Nephron (organoid): ENCODE data around the gene SPANXN4.

ENCODE experiments used
- H3K27ac Mint-ChIP-seq, 3 experiments: 2 replicates each; pipeline ENCODE4 v1.8.0; 2020; ENCODE audit warnings: mixed read lengths in 3 of 3, mild to moderate bottlenecking in 2 of 3, moderate library complexity in 1 of 3
- H3K27me3 Mint-ChIP-seq: 2 replicates; pipeline ENCODE4 v1.8.0; 2021; ENCODE audit warnings: low read depth, mild to moderate bottlenecking, moderate library complexity, mixed read lengths
- H3K36me3 Mint-ChIP-seq: 2 replicates; pipeline ENCODE4 v1.8.0; 2020; ENCODE audit warnings: low read depth, mixed read lengths
- H3K4me1 Mint-ChIP-seq: 2 replicates; pipeline ENCODE4 v1.8.0; 2020; ENCODE audit warnings: mixed read lengths
- H3K4me3 Mint-ChIP-seq, 3 experiments: 2 replicates each; pipeline ENCODE4 v1.8.0; 2020; ENCODE audit warnings: mild to moderate bottlenecking in 3 of 3, mixed read lengths in 3 of 3, moderate library complexity in 2 of 3
- H3K9me3 Mint-ChIP-seq: 2 replicates; pipeline ENCODE4 v1.8.0; 2020; ENCODE audit warnings: mixed read lengths
- CTCF ChIP-seq, 3 experiments: fragments of 200-600 bp; sonication (generic); IDR thresholded peaks; one replicate each; pipeline ENCODE4 v1.5.0; 2021; ENCODE audit warnings: antibody characterized with exemption in 3 of 3; ENCODE audit not compliant: unreplicated experiment in 3 of 3

The SPANXN4 gene

GRCh38 chrX:142998447-142999198 lies 27.1 kb upstream of the SPANXN4 start:
- no peaks in the 10 kb centered on the region for H3K4me1 Mint-ChIP-seq
- TF ChIP-seq CTCF (IDR thresholded peaks at IDR 0.05; ENCODE audit: unreplicated experiment in 3 of 3): no peak
- no peaks in the 10 kb centered on the region for H3K36me3 Mint-ChIP-seq
- no peak overlapping the region for H3K4me3 Mint-ChIP-seq
- peaks cover 12% of the 10 kb centered on the region for H3K9me3 Mint-ChIP-seq
- H3K27ac Mint-ChIP-seq: no peak overlapping the region
- no peaks in the 10 kb centered on the region for H3K27me3 Mint-ChIP-seq

GRCh38 chrX:142999199-142999701 lies 26.5 kb upstream of the SPANXN4 start:
- TF ChIP-seq CTCF (IDR thresholded peaks at IDR 0.05; ENCODE audit: unreplicated experiment in 3 of 3): no peak
- H3K27me3 Mint-ChIP-seq: no peaks in the 10 kb centered on the region
- peaks cover 9% of the 10 kb centered on the region for H3K9me3 Mint-ChIP-seq
- no peaks in the 10 kb centered on the region for H3K36me3 Mint-ChIP-seq
- H3K4me1 Mint-ChIP-seq: no peaks in the 10 kb centered on the region
- no peak overlapping the region for H3K4me3 Mint-ChIP-seq
- H3K27ac Mint-ChIP-seq: no peak overlapping the region

- TF ChIP-seq CTCF (IDR thresholded peaks at IDR 0.05; ENCODE audit: unreplicated experiment in 3 of 3): no peak
- Mint-ChIP-seq H3K27ac (no peak overlapping the region), H3K4me3 (no peak overlapping the region), H3K9me3 (peaks cover 6% of the 10 kb centered on the region), H3K4me1 (no peaks in the 10 kb centered on the region), H3K36me3 (no peaks in the 10 kb centered on the region), H3K27me3 (no peaks in the 10 kb centered on the region)
These were observed 23.5 kb upstream of the SPANXN4 start for GRCh38 chrX:143002206-143002605.

- peaks cover 21% of the 10 kb centered on the region for H3K9me3 Mint-ChIP-seq
- no peaks in the 10 kb centered on the region for H3K27me3 Mint-ChIP-seq
- no peak overlapping the region for H3K27ac Mint-ChIP-seq
- TF ChIP-seq CTCF (IDR thresholded peaks at IDR 0.05; ENCODE audit: unreplicated experiment in 3 of 3): no peak
- no peaks in the 10 kb centered on the region for H3K4me1 Mint-ChIP-seq
- H3K4me3 Mint-ChIP-seq: no peak overlapping the region
- no peaks in the 10 kb centered on the region for H3K36me3 Mint-ChIP-seq
These were observed 8.5 kb upstream of the SPANXN4 start for GRCh38 chrX:143017272-143017671.

GRCh38 chrX:143027275-143027674 lies 1.5 kb downstream of the SPANXN4 start:
- H3K4me1 Mint-ChIP-seq: no peaks in the 10 kb centered on the region
- H3K27ac Mint-ChIP-seq: no peak overlapping the region
- no peak for TF ChIP-seq CTCF (IDR thresholded peaks at IDR 0.05; ENCODE audit: unreplicated experiment in 3 of 3)
- H3K4me3 Mint-ChIP-seq: no peak overlapping the region
- no peaks in the 10 kb centered on the region for H3K27me3 Mint-ChIP-seq
- H3K9me3 Mint-ChIP-seq: peaks cover under 1% of the 10 kb centered on the region
- no peaks in the 10 kb centered on the region for H3K36me3 Mint-ChIP-seq

GRCh38 chrX:143047511-143047910 lies 21.8 kb downstream of the SPANXN4 start:
- Mint-ChIP-seq H3K4me1 (no peaks in the 10 kb centered on the region), H3K27ac (no peak overlapping the region), H3K9me3 (peaks cover 25% of the 10 kb centered on the region), H3K27me3 (no peaks in the 10 kb centered on the region), H3K36me3 (no peaks in the 10 kb centered on the region), H3K4me3 (no peak overlapping the region)
- no peak for TF ChIP-seq CTCF (IDR thresholded peaks at IDR 0.05; ENCODE audit: unreplicated experiment in 3 of 3)
